ENCODE data around the gene TDRD12.

The TDRD12 gene

GRCh38 chr19:32817569-32818476 is 98.3 kb downstream of the TDRD12 start:
- no peak for DNase-seq (ENCODE audit: low read depth)
- TF ChIP-seq CTCF (IDR thresholded peaks at IDR 0.05; ENCODE audit: control insufficient read depth, extremely low read depth, insufficient read depth): no peak
- no peak overlapping the region for H3K4me3 ChIP-seq (ENCODE audit: low read depth, low read length)

GRCh38 chr19:32818536-32818935 is 99.0 kb downstream of the TDRD12 start:
- DNase-seq (ENCODE audit: low read depth): no peak
- no peak for TF ChIP-seq CTCF (IDR thresholded peaks at IDR 0.05; ENCODE audit: control insufficient read depth, extremely low read depth, insufficient read depth)
- no peak overlapping the region for H3K4me3 ChIP-seq (ENCODE audit: low read depth, low read length)

GRCh38 chr19:32819419-32820400 is 100.1 kb downstream of the TDRD12 start:
- DNase-seq (ENCODE audit: low read depth): no peak
- TF ChIP-seq CTCF (IDR thresholded peaks at IDR 0.05; ENCODE audit: control insufficient read depth, extremely low read depth, insufficient read depth): no peak
- H3K4me3 ChIP-seq (ENCODE audit: low read depth, low read length): no peak overlapping the region

GRCh38 chr19:32822916-32823746 is 103.6 kb downstream of the TDRD12 start:
- TF ChIP-seq CTCF (IDR thresholded peaks at IDR 0.05; ENCODE audit: control insufficient read depth, extremely low read depth, insufficient read depth): no peak
- DNase-seq (ENCODE audit: low read depth): no peak
- no peak overlapping the region for H3K4me3 ChIP-seq (ENCODE audit: low read depth, low read length)

GRCh38 chr19:32823747-32824102 is 104.2 kb downstream of the TDRD12 start:
- no peak overlapping the region for H3K4me3 ChIP-seq (ENCODE audit: low read depth, low read length)
- no peak for TF ChIP-seq CTCF (IDR thresholded peaks at IDR 0.05; ENCODE audit: control insufficient read depth, extremely low read depth, insufficient read depth)
- DNase-seq (ENCODE audit: low read depth): no peak

- TF ChIP-seq CTCF (IDR thresholded peaks at IDR 0.05; ENCODE audit: control insufficient read depth, extremely low read depth, insufficient read depth): no peak
- no peak for DNase-seq (ENCODE audit: low read depth)
These were observed 104.7 kb downstream of the TDRD12 start for GRCh38 chr19:32824191-32824751.

More at GRCh38 chr19:32824191-32824751, 104.7 kb downstream of the TDRD12 start:
- no peak overlapping the region for H3K4me3 ChIP-seq (ENCODE audit: low read depth, low read length)

Data from LNCaP clone FGC (cell line).